Testis (tissue), 2 donors: Measurements from ENCODE around the gene KCTD1.

Experiments used
- CTCF ChIP-seq, 3 experiments: fragments of 450-650 bp in 2 of 3; fragments of 200-600 bp in 1 of 3; sonication (generic) in 1 of 3; IDR thresholded peaks; one replicate each; pipeline ENCODE4 v1.5.1; 2016 to 2019; ENCODE audit warnings: antibody characterized with exemption in 3 of 3, mild to moderate bottlenecking in 2 of 3, moderate library complexity in 1 of 3
- POLR2A ChIP-seq: fragments of 450-650 bp; IDR thresholded peaks from one replicate; pipeline ENCODE4 v1.6.1; 2017; ENCODE audit warnings: antibody characterized with exemption, mild to moderate bottlenecking, moderate library complexity

- TF ChIP-seq POLR2A (no peak), CTCF (IDR thresholded peaks at IDR 0.05) (no peak)
Measured at GRCh38 chr18:26436176-26437051, 111.9 kb downstream of the KCTD1 start.
